ENCODE measurements around the gene HDAC4. TPM values are rescaled to one million over a fixed set of nuclear protein-coding genes. Genes with fewer than 3 reads are reported as not detected.

The HDAC4 gene
- total and polyA plus RNA-seq, 2 of the 8 experiments (the other 6 are each of a cell fraction or from before 2014, with no cell fraction given): 15.4 to 31.5 TPM

GRCh38 chr2:239118264-239118663, 282.6 kb downstream of the HDAC4 start:
- Histone ChIP-seq H2BK15ac (ENCODE audit: low read length) (no peak overlapping the region), H3K9me3 (ENCODE audit: insufficient read depth in 2 of 2, low read depth in 1 of 2, low read length in 1 of 2) (no peaks in the 10 kb centered on the region), H3K23ac (ENCODE audit: insufficient read length) (no peak overlapping the region), H3K4me2 (ENCODE audit: insufficient read depth in 1 of 2, low read depth in 2 of 2, low read length in 2 of 2) (no peak overlapping the region), H4K8ac (ENCODE audit: extremely low read depth, insufficient read depth, low read length) (no peak overlapping the region), H2BK120ac (replicated peaks; ENCODE audit: low read depth, low read length) (no peak overlapping the region), H3K27ac (ENCODE audit: low read depth, low read length) (no peak overlapping the region), H4K5ac (ENCODE audit: insufficient read length, low read depth, low read length) (no peak overlapping the region), H3K56ac (replicated peaks; ENCODE audit: insufficient read length, low read depth, low read length) (no peak overlapping the region), H3K18ac (ENCODE audit: extremely low read depth, low read length) (no peak overlapping the region), H2AFZ (ENCODE audit: low read length) (no peak overlapping the region), H4K91ac (replicated peaks; ENCODE audit: insufficient read length, low read length) (no peak overlapping the region), H3K79me2 (ENCODE audit: control insufficient read depth in 1 of 2, insufficient read depth in 2 of 2, low read length in 2 of 2) (no peaks in the 10 kb centered on the region), H3K4me3 (ENCODE audit: extremely low read depth in 1 of 4, insufficient read depth in 2 of 4, low read depth in 3 of 4, low read length in 4 of 4) (no peak overlapping the region), H3K4ac (replicated peaks; ENCODE audit: insufficient read length, low read depth, low read length) (no peak overlapping the region), H3K36me3 (ENCODE audit: control insufficient read depth in 2 of 4, insufficient read depth in 4 of 4, low read length in 3 of 4) (no peaks in the 10 kb centered on the region), H3K9ac (replicated peaks in 1 of 4; ENCODE audit: extremely low read depth in 1 of 4, low read depth in 3 of 4, low read length in 3 of 4) (no peak overlapping the region), H2AK5ac (ENCODE audit: low read depth, low read length) (no peak overlapping the region), H4K20me1 (replicated peaks in 1 of 2; ENCODE audit: control insufficient read depth in 1 of 2, insufficient read depth in 2 of 2, low read length in 2 of 2) (peaks cover 0 to 2% of the 10 kb centered on the region in 2 experiments), H3K27me3 (replicated peaks in 1 of 4; ENCODE audit: control insufficient read depth in 3 of 4, extremely low read depth in 1 of 4, insufficient read depth in 3 of 4, low read length in 3 of 4) (no peaks in the 10 kb centered on the region), H3K14ac (ENCODE audit: insufficient read length) (no peak overlapping the region), H3K23me2 (ENCODE audit: low read depth, low read length) (no peaks in the 10 kb centered on the region), H2BK20ac (ENCODE audit: low read length) (no peak overlapping the region), H2BK12ac (ENCODE audit: low read depth, low read length) (no peak overlapping the region), H2BK5ac (ENCODE audit: low read depth, low read length) (no peak overlapping the region), H3K4me1 (replicated peaks in 1 of 4; ENCODE audit: control insufficient read depth in 3 of 4, insufficient read depth in 4 of 4, low read length in 3 of 4) (no peaks in the 10 kb centered on the region; a peak in 1 of 7 replicates), H3K79me1 (ENCODE audit: low read depth, low read length) (no peaks in the 10 kb centered on the region)
- ChIA-PET CTCF (ENCODE audit: partially characterized antibody) (interaction anchor here (1.1 to 1.4 kb wide), 4 partner anchors 10 to 25 kb away, joined by 3 to 4 read pairs (median 4); no protein-coding TSS in a partner anchor), POLR2A (ENCODE audit: partially characterized antibody) (interaction anchor here (1.2 to 1.3 kb wide), 2 partner anchors 9 to 10 kb away, joined by 3 to 4 read pairs; no protein-coding TSS in a partner anchor)
- DNase-seq (ENCODE audit: low read depth in 1 of 2, low spot score in 2 of 2) (no peak), FAIRE-seq (no peak)
- TF ChIP-seq CTCF (IDR thresholded peaks at IDR 0.05; ENCODE audit: control extremely low read depth in 1 of 3, insufficient read depth in 1 of 3, low read depth in 1 of 3, low read length in 3 of 3): no peak
- 94% methylated on average over 26 of the region's 26 CpGs; no CpG with 5 or more reads in 1 of the 2 experiments for WGBS, 2 experiments (ENCODE audit: extremely low coverage in 1 of 2, insufficient coverage in 1 of 2, insufficient read length in 1 of 2, insufficient replicate concordance in 2 of 2, low coverage in 1 of 2, low lambda C conversion rate in 2 of 2, missing lambda C conversion rate in 1 of 2)

All from H1 (cell line).